Loucy (cell line): Measurements from ENCODE around the gene MYPN.

Experiments
- EZH2phosphoT487 ChIP-seq: fragments of 200-600 bp; IDR thresholded peaks from 2 replicates; pipeline ENCODE4 v1.6.1; 2018; ENCODE audit warnings: antibody characterized with exemption, mild to moderate bottlenecking, moderate library complexity, borderline replicate concordance
- TF ChIP-seq, protein P1 (sequence below): fragments of 200-600 bp; sonication (generic); conservative IDR thresholded peaks from 2 replicates; pipeline ENCODE4 v1.5.1; 2014; ENCODE audit warnings: mild to moderate bottlenecking, antibody characterized with exemption, low read length

DNA sequence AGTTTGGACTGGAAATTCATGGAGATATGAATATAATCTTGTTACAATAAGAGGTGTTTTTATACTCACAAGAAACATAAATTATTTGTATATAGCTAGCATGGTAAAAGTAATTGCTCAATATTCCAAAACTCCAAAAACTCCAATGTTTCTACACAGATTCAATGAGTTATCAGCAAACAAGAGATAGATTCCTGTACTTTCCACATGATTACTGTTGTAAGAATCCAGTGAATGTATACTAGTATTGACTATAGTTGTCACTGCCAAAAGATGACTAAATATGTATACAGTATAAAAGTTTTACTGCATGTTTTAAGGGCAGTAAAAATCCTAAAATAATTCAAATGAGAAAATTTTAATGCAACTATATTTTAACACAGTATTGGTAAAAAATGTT lies 111.9 kb downstream of the MYPN start:
- TF ChIP-seq, protein P1, sequence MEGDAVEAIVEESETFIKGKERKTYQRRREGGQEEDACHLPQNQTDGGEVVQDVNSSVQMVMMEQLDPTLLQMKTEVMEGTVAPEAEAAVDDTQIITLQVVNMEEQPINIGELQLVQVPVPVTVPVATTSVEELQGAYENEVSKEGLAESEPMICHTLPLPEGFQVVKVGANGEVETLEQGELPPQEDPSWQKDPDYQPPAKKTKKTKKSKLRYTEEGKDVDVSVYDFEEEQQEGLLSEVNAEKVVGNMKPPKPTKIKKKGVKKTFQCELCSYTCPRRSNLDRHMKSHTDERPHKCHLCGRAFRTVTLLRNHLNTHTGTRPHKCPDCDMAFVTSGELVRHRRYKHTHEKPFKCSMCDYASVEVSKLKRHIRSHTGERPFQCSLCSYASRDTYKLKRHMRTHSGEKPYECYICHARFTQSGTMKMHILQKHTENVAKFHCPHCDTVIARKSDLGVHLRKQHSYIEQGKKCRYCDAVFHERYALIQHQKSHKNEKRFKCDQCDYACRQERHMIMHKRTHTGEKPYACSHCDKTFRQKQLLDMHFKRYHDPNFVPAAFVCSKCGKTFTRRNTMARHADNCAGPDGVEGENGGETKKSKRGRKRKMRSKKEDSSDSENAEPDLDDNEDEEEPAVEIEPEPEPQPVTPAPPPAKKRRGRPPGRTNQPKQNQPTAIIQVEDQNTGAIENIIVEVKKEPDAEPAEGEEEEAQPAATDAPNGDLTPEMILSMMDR: no peak
- no peak for TF ChIP-seq EZH2phosphoT487
